GM19193 (cell line): Measurements from ENCODE around the gene GATA2.

ENCODE experiments used
- POLR2A ChIP-seq: IDR thresholded peaks from 4 replicates; pipeline ENCODE4 v1.6.1; 2011; ENCODE audit not compliant: insufficient read depth, insufficient read length; ENCODE audit errors: extremely low read depth

The GATA2 gene

DNA sequence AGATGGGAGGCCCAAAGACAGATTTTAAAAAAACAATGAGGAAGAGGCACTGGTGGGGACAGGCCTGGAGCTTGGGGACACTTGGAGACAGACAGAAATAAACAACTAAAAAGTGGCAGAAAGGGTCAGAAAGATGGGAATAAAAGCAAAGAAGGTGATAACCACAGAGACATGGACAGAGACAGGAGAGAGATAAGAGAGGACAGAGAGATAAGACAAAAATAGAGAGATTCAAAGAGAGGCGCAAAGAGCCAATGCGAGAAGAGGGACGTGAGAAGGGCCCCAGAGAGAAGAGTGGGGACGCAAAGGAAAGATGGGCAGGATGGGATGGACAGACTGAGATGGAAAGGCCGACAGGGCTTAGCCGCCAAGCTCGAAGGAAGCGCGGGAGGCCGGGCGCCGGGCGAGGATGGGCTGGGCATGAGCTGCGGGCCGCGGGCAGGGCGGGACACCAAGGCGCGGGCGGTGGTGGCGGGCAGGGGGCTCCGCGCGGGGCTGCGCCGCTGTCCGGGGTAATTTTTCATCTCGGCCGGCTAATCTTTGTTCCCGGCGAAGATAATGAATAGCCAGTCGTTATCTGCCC is 3.1 kb upstream of the GATA2 start:
- TF ChIP-seq POLR2A, result no peak

DNA sequence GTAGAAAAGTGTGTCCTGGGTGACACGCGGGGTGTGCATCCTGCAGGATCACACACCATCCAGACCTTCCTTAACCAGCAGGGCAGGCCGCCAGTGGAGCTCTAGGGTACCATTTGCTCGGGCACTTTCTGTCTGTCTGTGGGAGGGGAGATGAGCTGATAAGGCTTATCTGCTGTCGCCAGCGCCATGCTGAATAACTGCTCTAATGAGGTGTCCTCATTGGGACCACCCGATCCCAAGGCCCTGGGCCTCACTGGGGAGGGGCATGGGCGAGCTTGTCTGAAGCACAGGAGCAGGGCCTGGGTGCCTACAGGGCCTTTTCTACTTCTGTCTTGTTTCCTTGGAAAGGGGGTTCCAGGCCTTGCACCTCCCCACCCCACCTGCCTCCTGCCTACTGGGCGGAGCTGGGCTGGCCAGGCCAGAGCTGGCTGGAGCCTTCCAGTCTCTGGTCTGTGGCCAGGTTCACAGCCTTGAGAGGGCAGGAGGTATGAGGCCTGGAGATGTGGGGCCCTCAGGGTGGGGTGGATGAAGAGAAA is 2.5 kb upstream of the GATA2 start:
- no peak for TF ChIP-seq POLR2A

DNA sequence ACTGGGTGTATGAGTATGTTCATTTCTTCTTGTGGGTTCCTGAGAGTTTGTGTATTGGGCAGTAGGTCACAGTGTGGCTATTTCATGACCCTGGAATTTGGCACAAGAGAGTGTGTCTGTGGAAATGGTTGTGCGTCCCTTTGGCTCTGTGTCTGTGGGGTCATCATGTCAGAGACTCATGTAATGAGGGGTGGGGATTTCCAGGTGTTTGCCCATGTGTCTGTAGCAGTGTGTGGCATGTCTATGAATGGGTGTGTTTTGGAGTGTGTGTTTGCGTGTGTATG is 1.3 kb upstream of the GATA2 start:
- TF ChIP-seq POLR2A, result no peak

DNA sequence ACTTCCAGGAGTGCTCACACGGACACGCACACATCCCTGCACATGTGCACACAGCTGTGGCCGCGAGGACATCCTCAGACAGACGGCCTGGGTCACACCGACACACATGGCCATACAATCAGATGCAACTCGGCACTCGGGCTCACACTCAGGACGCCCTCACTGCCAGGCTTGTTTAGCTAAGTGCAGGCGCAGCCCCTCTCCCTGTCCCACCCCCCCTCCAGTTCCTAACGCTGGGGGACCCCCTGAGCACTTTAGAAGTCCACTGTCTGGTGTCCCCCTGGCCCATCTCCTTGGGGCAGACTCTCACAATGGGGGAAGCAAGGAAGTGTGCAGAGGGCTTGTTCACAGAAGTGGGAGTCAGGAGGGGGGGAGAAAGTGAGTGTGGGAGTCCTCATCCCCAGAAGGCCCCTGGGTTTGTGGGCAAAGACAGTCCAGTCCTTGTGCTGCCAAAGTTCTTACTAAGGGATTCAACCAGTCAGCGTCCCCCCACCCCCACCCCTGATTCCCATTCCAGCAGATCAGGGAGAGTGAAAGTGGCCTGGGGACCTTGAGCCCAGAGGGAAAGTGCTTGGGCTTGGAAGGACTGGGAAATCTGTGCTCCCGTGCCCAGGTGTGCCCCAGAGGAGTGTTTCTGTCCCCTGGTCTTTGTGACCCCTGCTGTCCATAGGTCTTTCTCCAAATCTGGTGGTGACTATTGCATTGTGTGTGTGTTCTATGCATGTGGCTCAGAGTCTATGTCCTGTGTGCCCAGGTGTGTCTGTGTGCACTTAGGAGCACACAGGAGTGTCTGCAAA is 767 bp upstream of the GATA2 start:
- TF ChIP-seq POLR2A, result no peak

DNA sequence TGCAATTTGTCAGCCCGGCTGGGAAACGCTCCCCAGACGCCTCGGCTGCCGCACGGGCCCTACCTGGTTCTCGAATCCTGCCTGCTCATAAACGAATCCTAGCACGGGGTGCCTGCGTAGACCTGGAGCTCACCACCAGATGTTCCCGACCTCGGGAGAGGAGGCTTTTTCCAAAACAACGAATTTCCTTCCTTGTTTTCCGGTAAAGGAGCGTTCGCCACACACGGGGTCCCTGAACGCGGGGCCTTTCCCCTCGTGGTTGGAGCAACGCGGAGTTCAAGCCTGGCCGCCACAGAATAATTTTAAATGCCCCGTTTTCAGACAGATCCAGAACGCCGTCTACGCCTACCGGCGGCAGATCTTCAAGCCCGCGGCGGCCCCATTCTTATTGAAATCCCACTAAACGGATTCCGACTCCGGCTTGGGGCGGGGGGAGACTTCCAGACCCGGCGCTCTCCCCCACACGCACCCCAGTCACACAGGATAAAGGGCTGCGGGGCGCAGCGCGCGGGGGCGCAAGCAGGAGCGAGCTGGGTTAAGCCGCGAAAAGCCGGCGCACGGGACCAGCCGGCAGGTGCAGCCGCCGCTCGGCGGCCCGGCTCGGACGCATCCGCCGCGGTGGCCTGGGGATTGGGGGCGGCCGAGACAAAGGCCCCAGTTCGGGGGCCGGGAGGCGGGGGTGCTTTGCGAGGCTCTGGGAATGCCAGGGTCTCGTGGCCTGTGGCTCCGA is 895 bp downstream of the GATA2 start:
- no peak for TF ChIP-seq POLR2A

DNA sequence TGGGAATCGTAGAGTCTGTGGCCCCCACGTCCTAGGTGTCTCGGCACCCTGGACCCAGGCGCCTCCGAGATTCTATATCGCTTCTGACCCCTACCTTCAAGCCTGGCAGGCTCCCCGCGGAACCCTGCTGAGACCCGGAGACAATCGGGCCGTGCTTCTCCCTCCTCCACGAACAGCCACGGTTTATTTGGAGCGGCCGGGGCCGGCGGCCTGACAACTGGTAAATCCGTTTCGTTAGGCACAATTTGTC is 1.4 kb downstream of the GATA2 start:
- no peak for TF ChIP-seq POLR2A

DNA sequence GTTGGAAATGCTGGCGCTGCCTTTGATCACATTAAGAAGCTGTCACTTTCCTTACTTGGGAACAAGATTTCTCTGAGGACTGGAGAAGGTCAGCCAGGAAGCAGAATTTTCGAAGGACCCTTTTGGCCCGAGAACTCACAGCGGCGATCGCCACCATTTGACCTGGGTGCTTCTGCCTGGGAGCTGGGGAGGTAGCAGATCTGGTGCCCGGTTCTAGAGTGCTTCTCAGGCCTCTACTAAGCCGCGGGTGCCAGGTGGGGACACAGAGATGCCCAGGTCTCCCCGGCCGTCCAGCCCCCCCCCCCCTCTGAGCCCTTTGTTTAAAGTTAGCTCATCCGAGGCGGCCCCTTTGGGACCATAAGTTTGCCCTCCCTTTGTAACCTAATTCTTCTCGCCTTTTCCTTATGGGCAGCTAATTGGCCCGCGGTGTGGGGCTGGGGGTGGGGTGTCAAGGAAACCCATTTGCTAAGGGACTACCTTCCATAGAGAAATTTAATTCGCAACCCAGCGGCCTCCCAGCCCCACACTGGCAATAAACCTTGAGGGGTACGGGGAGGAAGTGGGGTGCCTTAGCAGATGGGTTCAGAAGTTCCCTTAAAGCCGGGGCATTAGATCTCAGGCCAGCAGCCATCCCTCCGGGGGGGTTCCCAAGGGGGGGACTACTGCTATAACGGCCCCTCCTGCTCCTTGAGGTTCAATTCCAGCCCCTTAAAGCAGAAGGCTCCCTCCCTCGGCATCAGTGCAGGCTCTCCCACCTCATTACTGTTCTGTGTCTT is 1.9 kb downstream of the GATA2 start:
- no peak for TF ChIP-seq POLR2A

DNA sequence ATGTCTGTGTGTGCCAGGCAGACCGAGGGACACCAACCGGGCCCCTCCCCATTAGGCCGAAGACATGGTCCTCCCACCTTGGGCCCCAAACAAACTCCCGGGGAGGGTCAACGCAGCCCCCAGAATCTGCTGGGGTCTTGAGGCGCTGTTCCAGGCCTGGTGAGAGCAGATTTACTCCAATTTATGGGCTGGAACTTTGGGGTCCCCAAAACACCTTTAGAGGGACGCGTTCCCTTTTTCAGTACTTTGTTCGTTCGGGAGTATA is 2.4 kb downstream of the GATA2 start:
- TF ChIP-seq POLR2A, result no peak

DNA sequence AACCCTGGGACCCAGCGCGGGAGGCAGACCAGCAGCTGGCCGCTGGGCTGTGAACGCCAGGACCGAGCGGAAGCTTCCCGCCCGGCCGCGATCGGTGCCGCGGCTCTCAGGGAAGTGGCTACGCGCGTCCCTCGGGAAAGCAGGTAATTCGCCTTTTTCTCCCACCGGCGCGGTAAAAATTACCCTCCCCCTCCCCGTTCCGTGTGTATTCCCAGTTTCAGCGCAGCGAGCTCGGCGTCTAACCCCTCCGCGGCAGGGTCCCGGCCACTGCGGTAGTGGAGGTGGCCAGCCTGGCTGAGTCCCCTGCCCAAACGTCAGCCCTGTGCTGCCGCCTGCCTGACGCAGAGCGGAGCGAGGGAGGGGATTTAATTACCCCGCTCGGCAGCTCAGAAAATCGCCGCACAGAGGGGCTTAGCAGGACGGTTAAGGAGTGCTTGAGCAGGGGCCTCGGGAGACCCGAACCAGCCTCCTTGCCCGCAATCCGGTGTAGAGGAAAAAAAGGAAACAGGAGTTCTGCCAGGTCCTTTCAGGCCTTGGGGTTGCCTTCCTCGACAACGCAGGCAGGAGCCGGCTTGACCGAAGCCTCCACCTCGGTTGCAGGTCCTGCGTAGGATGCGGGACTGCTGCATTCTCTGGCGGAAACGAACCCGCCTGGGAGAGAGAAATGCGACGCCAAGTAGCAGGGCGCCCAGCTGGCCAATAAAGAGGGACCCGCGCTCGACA is 2.9 kb downstream of the GATA2 start:
- TF ChIP-seq POLR2A, result no peak

DNA sequence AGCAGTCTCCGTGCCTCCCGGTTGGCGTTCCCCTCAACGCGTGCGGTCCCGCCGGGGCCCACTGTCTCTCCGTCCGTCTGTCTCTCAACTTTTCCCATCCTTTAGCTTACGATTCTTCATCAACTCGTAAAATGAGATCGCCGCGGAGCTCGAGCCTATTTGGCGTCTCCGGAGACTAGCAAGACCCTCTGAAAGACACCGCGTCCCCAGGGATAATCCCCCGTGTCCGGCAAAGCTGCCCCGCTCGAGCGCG is 3.4 kb downstream of the GATA2 start:
- no peak for TF ChIP-seq POLR2A

DNA sequence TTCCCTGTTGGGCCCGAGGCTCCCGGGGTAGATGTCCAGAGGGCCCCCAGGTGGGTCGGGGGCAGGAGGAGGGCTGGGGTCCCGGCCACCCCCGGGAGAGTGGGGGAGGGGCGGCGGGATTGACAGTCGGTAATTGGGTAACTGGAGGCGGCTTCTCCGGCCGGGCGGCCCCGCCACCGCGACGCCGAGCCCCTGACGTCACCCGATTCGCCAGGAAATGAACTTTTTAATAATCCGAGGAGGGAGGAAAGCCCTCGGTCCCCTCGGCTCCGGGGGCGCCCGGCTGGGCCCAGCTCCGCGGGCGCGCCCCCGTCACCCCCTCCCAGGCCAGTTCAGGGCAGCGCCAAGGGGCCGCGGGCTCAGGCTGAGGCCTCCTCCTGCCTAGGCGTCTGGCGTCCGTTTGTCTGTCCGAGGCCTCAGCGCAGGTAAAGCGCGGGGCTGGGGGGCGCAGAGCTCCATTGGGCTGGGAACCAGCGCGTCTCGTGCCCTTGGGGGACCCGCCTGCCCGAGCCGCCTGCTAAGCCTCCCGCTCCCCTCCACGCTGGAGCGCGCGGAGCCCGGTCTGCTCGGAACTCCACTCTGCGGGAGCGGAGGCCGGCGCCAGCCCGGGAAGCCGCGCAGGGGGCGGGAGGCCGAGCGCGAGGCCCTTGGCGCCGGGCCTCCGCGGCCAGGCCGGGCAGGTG is 3.9 kb downstream of the GATA2 start:
- no peak for TF ChIP-seq POLR2A

DNA sequence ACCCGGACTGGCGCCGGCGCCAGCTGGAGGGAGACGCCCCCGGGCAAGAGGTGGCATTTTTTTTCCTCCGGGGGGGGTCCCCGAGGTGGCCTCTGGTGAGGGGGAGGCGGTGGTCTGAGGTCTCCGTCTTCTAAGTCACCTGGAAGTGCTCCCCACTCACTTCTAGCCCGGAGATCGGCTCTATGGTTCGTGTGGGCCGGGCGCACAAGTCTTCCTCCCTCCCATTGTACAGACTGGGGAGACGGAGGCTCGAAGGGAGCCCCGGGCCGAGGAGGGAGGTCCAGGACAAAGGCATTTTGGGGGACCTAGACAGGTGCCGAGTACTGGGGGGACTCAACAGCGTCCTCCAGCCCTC is 4.4 kb downstream of the GATA2 start:
- no peak for TF ChIP-seq POLR2A

DNA sequence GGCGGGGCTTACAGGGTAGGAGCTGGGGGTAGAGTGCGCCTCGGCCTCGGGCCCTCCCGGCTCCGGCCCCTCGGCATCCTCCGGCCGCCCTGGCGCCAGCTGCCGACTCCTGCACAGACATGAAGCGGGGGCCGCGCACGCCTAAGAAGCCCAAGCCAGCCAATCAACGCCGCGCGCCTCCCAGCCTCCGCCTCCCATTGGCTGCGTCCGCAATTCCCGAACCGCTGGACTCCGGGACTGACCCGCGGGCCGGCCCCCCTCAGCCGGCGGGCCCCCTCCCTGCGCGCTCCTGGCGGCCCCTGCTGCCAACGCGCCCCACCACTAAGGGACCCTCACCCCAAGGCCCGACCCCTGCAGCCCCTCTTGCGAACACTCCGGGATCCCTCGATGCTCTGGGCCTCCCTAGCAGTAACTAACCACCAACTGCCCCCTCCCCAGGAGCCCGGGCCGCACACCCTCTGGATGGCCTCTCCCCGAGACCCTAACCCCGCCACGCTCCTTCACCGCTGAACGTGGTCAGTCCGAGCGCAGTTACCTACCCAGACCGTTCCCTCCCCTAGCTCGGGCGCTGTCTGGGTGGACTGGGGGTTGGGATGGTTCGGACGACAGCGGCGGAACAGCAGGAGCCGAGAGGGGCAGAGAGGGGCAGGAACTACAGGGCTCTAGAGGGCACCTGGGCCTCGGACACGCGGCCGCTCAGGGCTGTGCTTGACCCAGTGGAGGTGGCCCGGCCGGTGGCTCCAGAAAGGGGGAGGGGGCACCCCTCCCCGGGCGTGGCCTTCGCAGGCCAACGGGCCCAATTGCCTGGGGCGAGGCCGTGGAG is 5.0 kb downstream of the GATA2 start:
- TF ChIP-seq POLR2A, result no peak

DNA sequence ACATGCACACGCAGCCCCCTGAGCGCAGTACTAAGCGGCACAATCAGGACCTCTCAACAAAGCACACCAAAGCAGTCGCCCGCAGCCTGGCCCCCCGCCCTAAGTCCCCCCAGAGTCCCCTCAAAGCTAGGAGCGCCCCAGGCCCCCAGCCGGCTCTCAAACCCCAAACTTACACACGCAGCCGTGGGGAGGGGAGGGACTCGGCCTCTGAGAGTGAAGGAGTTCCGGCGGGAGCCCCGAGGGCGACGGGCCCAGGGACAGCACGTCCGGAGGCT is 5.5 kb downstream of the GATA2 start:
- TF ChIP-seq POLR2A, result no peak
